Left colon (tissue), 2 donors: ENCODE data around the gene VAV1. TPM values are rescaled to one million over a fixed set of nuclear protein-coding genes. Genes with fewer than 3 reads are reported as not detected.
"Not testable (repeated sequence)": the region's sequence is repeated elsewhere in the genome, so short reads cannot be mapped to it uniquely, and the experiment has no call there.

Experiments
- ATAC-seq: fragments of 200-7000 bp; cut with Tn5 transposase; one replicate; pipeline ENCODE4 v1.9.1; 2020; ENCODE audit warnings: mild to moderate bottlenecking, moderate library complexity
- DNase-seq, 2 donors: peaks; one replicate each; pipeline ENCODE4 v3.0.0-alpha.2; 2020
- intact Hi-C, 2 donors: fragments of 100-400 bp; cut with DNase I in 1 of 2; cut with micrococcal nuclease in 1 of 2; formaldehyde crosslinking; loops; one replicate each; pipeline versions ENCODE4 v1.11.2 to v1.14.0; 2022; cut with DNase I, micrococcal nuclease
- total RNA-seq, 2 donors: library from RNA; stranded (reverse); fragmentation: NEBNext Ultra II Directional; extraction: Animal tissue kit (Norgen Biotek cat#: 25700); gene quantifications; one replicate each; pipeline ENCODE4 v1.2.1, GENCODE V29; 2021
- donor health status: DM: no; HTN: no; CAD: no.
- donor health status: DM: yes; HTN: yes; CAD: no.

VAV1 gene
- total RNA-seq, 2 donors from 2014 or later: 8.2 to 8.5 TPM

- no peak for DNase-seq
- intact Hi-C loops: no loop called here
- no peak for ATAC-seq
These were observed 55.8 kb downstream of the VAV1 start for GRCh38 chr19:6828306-6828697.

GRCh38 chr19:6828698-6829633, 56.5 kb downstream of the VAV1 start:
- DNase-seq (no peak), ATAC-seq (no peak)
- intact Hi-C loops: no loop called here

- ATAC-seq, DNase-seq, intact Hi-C loops: not testable (repeated sequence)
These were observed 57.3 kb downstream of the VAV1 start for GRCh38 chr19:6829829-6830228.

- intact Hi-C loops, ATAC-seq, DNase-seq: not testable (repeated sequence)
These were observed 58.6 kb downstream of the VAV1 start for GRCh38 chr19:6831084-6831483.

GRCh38 chr19:6832412-6832811, 59.9 kb downstream of the VAV1 start:
- intact Hi-C loops: no loop called here
- no peak for ATAC-seq
- DNase-seq: no peak

GRCh38 chr19:6833166-6833790, 60.8 kb downstream of the VAV1 start:
- intact Hi-C loops: no loop called here
- DNase-seq: no peak
- no peak for ATAC-seq

GRCh38 chr19:6834433-6834832, 61.9 kb downstream of the VAV1 start:
- ATAC-seq: no peak
- no peak for DNase-seq
- intact Hi-C loops: no loop called here

GRCh38 chr19:6835501-6835900, 63.0 kb downstream of the VAV1 start:
- DNase-seq: no peak
- no peak for ATAC-seq
- intact Hi-C loops: no loop called here

- ATAC-seq (no peak), DNase-seq (no peak)
- intact Hi-C loops: no loop called here
These were observed 65.0 kb downstream of the VAV1 start for GRCh38 chr19:6837525-6837924.

GRCh38 chr19:6838062-6838655, 65.7 kb downstream of the VAV1 start:
- DNase-seq: no peak
- intact Hi-C loops: no loop called here
- ATAC-seq: no peak

- intact Hi-C loops: no loop called here
- ATAC-seq: no peak
- no peak for DNase-seq
These were observed 70.5 kb downstream of the VAV1 start for GRCh38 chr19:6842871-6843607.

- intact Hi-C loops: no loop called here
- no peak for ATAC-seq
- DNase-seq: no peak
These were observed 75.3 kb downstream of the VAV1 start for GRCh38 chr19:6847828-6848200.

GRCh38 chr19:6848986-6849385, 76.5 kb downstream of the VAV1 start:
- DNase-seq (no peak), ATAC-seq (no peak)
- intact Hi-C loops: no loop called here

GRCh38 chr19:6849876-6850275, 77.4 kb downstream of the VAV1 start:
- intact Hi-C loops: loop anchor here in 1 of 2 donors (10.0 kb wide), 1 partner anchor 105 kb away; no protein-coding TSS in a partner anchor
- no peak for ATAC-seq
- DNase-seq: no peak

GRCh38 chr19:6851359-6851758, 78.9 kb downstream of the VAV1 start:
- ATAC-seq (no peak), DNase-seq (no peak)
- intact Hi-C loops: loop anchor here in 1 of 2 donors (10.0 kb wide), 1 partner anchor 107 kb away; no protein-coding TSS in a partner anchor

- DNase-seq (no peak), ATAC-seq (no peak)
- intact Hi-C loops: loop anchor here in 1 of 2 donors (10.0 kb wide), 1 partner anchor 107 kb away; no protein-coding TSS in a partner anchor
These were observed 79.5 kb downstream of the VAV1 start for GRCh38 chr19:6852001-6852400.

GRCh38 chr19:6853868-6854267, 81.4 kb downstream of the VAV1 start:
- ATAC-seq: no peak
- intact Hi-C loops: loop anchor here in 1 of 2 donors (10.0 kb wide), 1 partner anchor 109 kb away; no protein-coding TSS in a partner anchor

GRCh38 chr19:6854758-6855157, 82.2 kb downstream of the VAV1 start:
- ATAC-seq (no peak), DNase-seq (no peak)
- intact Hi-C loops: loop anchor here in 1 of 2 donors (10.0 kb wide), 1 partner anchor 110 kb away; no protein-coding TSS in a partner anchor

More at GRCh38 chr19:6853868-6854267, 81.4 kb downstream of the VAV1 start:
- DNase-seq: no peak
